GM21381 (cell line): ENCODE data around the gene SGPP2.

Experiments
- ATAC-seq: cut with Tn5 transposase; IDR thresholded peaks from one replicate; pipeline ENCODE4 v1.9.1; 2021; ENCODE audit warnings: mild to moderate bottlenecking, moderate library complexity; ENCODE audit not compliant: unreplicated experiment

Gene SGPP2

GRCh38 chr2:222459983-222460382 lies 35.6 kb downstream of the SGPP2 start:
- ATAC-seq = no peak

GRCh38 chr2:222465746-222466145 lies 41.4 kb downstream of the SGPP2 start:
- no peak for ATAC-seq

GRCh38 chr2:222468346-222468745 lies 44.0 kb downstream of the SGPP2 start:
- no peak for ATAC-seq

GRCh38 chr2:222470802-222471468 lies 46.6 kb downstream of the SGPP2 start:
- no peak for ATAC-seq

- no peak for ATAC-seq
These were observed 53.7 kb downstream of the SGPP2 start for GRCh38 chr2:222477962-222478608.

DNA sequence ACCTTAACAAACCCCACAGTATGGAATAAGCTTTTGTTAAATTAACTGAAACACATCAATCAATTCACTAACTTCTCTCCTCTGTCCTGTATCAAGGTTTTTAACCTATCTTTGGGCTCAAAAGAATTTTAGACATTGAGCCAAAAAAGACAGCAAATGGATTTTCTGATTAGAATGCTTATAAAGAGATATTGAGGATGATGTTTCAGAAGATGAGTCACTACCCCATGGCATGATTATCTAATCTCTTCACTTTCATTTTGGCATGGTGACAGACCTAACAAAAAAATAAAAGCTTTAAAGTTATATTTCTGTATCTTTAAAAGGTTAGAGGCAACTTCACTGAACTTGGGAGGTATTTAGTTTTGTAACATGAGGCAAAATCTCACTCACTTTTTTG lies 55.5 kb downstream of the SGPP2 start:
- ATAC-seq = no peak

- no peak for ATAC-seq
These were observed 56.2 kb downstream of the SGPP2 start for GRCh38 chr2:222480497-222480896.

DNA sequence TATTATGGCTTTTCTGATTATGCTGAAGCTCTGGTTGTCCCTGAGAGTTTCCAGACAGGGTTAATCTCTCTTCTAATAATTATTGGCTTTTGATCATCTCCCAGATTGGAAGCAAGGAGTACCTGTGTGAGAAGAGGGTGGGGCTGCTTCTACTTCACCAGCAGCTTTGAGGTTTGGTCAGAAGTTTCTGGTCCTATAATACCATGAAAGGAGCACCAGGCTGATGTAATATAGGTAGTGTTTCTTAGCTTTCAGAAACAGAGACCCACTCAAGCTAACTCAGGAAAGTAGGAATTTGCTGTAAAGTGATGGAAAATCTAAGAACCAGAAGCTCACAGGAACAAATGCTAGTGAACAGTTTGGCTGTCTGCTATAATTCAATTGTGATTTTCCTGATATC lies 57.6 kb downstream of the SGPP2 start:
- no peak for ATAC-seq

DNA sequence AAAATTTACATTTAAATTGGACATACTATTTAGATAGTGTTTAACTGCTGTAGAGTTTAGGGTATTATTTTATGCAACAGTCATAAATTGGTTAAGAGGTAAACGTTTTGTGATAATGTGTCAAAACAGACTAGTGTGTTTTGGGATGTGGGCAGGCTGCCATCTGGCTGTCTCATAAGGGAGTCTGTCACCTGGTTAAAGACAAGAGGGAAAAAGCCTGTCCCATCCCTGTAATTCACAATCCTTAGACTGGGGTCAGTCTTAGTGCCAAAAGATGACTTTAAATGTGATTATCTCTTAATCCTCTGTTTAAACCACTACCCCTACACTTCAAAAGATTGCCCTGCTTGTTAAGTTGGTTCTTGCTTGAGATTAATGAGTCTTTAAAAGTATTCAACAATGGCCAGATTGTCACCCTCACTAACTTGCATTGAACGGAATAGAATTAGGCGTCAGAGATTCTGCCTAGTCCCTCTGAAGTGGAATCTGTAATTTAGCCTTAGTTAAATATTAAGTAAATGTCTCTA lies 59.2 kb downstream of the SGPP2 start:
- no peak for ATAC-seq

DNA sequence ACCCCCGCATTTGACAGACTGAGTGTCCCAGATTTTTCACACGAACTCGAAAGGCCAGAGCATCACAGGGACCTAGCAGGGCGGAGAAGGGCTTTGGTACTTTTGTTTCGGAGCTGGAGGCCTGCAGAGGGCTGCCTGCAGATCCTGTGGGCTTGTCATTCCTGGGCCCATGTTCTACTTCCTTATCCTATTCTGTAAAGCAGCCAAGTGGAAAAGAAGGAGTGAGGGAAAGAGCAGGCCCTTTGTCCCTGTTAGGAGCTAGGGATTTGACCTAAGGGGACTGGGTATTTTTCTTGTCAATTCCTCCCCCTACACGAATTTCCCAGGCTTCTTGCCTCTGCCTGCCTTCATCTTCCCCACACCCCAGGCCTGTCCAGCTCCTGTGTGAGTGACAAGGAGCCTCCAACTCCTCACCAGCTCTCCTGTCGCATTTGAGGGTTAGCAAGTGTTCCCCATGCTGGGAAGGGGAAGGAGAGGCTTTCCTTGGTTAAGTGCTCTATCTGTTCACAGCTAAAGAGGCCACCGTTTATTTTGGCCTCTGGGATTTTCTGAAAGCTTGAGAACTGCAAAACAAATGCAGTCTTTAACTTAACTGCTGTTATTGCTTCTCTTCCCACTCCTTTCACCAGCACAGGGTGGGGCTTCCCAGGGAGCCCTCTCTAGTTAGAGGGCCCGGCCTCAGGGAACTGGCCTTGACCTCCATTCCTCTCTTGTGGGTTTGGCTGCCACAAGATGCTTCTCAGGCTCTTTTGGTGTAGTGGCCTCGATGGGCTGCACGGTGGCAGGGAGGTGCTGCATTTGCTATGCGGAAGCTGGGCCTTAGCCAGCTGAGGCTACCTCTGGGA lies 61.2 kb downstream of the SGPP2 start:
- no peak for ATAC-seq

DNA sequence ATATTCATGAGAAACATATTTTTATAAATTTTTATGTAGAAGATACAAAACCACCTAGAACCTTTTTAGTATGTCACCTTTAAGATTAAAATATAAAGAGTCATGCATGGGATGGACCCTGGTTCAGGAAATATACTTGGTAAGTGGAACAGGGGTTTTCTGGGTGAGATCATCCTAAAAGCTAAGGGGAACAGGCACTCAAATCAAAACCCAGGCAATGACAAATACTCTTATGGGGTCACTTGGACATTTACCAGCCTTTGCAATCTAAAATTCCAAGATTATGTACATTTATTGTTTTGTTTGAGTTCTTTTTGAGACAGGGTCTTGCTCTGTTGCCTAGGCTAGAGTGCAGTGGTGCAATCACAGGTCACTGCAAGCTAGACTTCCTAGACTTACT lies 65.8 kb downstream of the SGPP2 start:
- ATAC-seq = no peak

DNA sequence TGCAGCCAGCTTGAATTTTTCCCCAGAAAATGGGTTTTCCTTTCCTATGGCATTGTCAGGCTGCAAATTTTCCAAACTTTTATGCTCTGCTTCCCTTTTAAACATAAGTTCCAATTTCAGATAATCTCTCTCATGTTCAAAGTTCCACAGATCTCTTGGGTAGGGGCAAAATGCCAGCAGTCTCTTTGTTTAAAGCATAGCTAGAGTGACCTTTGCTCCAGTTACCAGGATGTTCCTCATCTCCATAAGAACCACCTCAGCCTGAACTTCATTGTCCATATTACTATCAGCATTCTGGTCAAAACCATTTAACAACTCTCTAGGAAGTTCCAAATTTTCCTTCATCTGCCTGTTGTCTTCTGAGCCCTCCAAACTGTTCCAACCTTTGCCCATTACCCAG lies 68.3 kb downstream of the SGPP2 start:
- no peak for ATAC-seq

GRCh38 chr2:222494104-222494739 lies 69.9 kb downstream of the SGPP2 start:
- ATAC-seq = no peak

GRCh38 chr2:222495388-222495787 lies 71.0 kb downstream of the SGPP2 start:
- ATAC-seq = no peak

DNA sequence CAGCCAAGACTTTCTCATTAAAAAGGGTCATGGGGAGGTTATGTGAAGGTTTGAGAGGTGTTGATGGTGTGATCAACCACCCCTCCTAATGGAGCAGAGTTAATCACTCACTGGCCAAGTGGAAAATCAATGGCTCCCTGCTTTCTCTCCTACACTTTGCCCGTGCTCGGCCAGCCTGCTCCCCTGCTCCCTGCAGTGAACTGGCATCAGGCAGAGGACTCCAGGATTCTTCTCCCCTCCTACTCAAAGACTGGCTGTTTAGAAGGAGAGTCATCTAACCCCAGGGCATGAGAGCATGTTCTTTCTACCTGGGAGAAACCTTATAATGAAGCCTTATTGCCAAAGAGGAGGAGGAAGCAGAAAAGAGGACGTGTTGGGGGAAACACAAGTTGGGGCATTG lies 74.9 kb downstream of the SGPP2 start:
- no peak for ATAC-seq

GRCh38 chr2:222504191-222504590 lies 79.8 kb downstream of the SGPP2 start:
- ATAC-seq = no peak

DNA sequence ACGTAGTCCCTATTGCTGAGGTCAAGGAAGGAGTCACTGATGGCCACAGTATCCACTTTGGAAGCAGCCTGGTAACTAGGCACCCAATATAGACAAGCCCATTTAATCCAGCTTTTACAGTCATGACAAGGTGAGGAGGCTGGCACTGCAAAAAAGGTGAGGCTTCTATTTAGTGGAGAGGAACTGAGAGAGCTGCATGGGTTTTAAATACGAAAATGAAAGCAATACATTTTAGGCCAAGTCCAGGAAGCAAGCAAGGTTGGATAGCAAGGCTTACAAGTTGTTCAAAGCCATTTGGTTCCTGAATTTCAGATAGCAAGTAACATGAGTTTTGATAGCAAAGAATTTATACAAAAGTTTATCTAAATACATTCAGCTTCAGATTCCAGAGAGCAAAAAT lies 80.4 kb downstream of the SGPP2 start:
- ATAC-seq = peak; percentile 98

DNA sequence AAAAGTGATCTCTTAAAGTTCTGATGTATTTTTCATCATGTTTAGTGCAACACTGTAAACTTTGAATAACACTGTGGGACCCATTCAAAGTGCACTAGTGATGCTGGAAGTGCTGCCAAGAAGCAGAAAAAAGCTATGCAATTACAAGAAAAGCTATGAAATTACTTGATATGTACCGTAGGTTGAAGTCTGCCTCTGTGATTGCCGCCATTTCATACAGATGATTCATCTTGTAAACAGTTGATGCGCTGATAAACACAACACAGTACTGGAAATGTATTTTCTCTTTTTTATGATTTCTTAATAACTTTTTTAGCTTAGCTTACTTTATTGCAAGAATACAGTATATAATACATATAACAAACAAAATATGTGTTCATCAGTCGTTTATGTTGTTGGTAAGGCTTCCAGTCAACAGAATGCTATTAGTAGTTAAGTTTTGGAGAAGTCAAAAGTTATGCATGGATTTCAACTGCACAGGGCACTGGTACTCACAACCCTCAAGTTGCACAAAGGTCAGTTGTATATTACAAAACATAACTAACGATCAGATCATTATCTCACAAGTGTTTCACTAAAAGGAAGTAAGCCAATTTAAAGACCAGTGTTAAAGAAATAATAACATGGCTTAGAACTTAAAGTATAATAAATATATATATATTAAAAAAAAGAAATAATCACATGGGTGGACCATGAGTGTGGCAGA lies 82.0 kb downstream of the SGPP2 start:
- no peak for ATAC-seq

DNA sequence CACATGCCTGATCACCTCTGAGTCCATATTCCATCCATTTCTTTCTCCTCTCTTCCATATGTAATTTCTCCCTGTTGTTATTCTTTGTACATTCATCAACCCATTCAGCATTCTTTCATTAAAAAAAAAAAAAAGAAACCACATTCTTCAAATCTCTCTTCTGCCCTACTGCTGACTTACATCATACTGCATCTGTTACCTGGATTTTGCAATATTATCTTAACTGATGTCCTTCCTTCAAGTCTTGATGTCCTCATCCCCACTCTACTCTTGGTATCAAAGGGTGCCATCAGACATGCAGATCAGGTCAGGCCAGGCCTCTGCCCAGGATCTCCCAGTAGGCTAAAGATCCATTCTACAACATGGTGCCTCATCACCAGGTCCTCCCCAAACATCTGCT lies 90.6 kb downstream of the SGPP2 start:
- ATAC-seq = no peak

DNA sequence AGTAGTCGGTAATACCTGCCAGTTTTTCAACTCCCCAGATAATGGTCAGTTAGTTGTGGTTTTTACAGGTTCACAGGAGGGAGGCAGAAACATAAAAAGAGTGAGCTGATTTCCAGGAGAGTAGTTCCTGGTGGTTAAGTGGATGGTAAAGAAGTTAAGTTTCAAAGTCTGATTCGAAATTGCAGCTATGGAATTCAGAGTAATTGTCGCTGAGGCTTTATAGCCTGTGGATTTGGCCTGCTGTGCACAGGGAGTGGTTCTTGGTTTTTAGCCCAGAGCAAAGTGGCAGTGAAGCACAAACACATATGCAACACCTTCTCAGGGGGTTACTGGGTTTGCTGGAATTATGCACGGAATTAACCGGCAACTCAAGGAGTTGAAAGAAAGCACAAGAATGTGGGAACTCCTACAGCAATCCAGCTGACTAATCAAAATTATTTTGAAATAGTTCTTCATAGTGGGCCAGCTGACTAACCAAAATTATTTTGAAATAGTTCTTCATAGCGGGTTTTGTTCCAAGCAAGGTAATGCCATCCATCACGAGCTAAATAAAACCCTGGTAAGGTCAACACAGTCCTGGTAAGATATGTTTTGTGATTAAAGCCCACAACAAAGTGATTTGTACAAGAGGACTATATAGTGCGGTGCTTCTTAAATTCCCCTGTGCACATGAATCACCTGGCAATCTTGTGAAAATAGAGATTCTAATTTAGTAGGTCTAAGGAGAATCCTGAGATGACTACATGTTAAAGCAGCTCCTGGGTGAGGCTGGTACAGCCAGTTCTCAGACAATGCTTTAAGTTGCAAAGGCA lies 94.4 kb downstream of the SGPP2 start:
- ATAC-seq = no peak
